ENCODE measurements around the gene IP6K3. TPM values are rescaled to one million over a fixed set of nuclear protein-coding genes. Genes with fewer than 3 reads are reported as not detected.

Gene IP6K3
- total and polyA plus RNA-seq, 2 experiments from 2014 or later: 0.14 to 0.16 TPM

- peaks cover 18% of the 10 kb centered on the region for H3F3A ChIP-seq (replicated peaks; ENCODE audit: low read depth)
- Mint-ChIP-seq H3K9me3 (no peaks in the 10 kb centered on the region), H3K4me1 (peaks cover 40% of the 10 kb centered on the region), H3K36me3 (ENCODE audit: low read depth) (peaks cover 15% of the 10 kb centered on the region), H3K27ac (no peak overlapping the region; the same call in 1 of the 2 replicates), H3K4me3 (no peak overlapping the region), H3K27me3 (ENCODE audit: insufficient read depth, low read depth, poor library complexity) (peaks cover 22% of the 10 kb centered on the region)
- ATAC-seq (no peak), DNase-seq (ENCODE audit: low spot score) (no peak)
- H3K4me2 ChIP-seq: no peak overlapping the region; the same call in 1 of the 2 replicates
- H3K4me1 ChIP-seq (ENCODE audit: insufficient read depth): peaks cover 32% of the 10 kb centered on the region
- no peaks in the 10 kb centered on the region; the same call in 1 of the 2 replicates for H3K36me3 ChIP-seq (ENCODE audit: insufficient read depth)
- H4K20me1 ChIP-seq (replicated peaks; ENCODE audit: insufficient read depth): 0 out of 2 replicates have a peak, but pooled peaks cover 3% of the 10 kb centered on the region
- H3K27ac ChIP-seq (ENCODE audit: low read depth): no peak overlapping the region
- H3K79me2 ChIP-seq (replicated peaks; ENCODE audit: insufficient read depth): no peaks in the 10 kb centered on the region
- no peak for TF ChIP-seq JUNB (IDR thresholded peaks at IDR 0.05; ENCODE audit: unreplicated experiment)
- no peak for TF ChIP-seq EZH2phosphoT487 (IDR thresholded peaks at IDR 0.05; ENCODE audit: unreplicated experiment)
- no peak for TF ChIP-seq ETS1 (IDR thresholded peaks at IDR 0.05)
- no peak for TF ChIP-seq CTCF (conservative IDR thresholded peaks at IDR 0.05; ENCODE audit: low read depth in 2 of 2)
- TF ChIP-seq REST (IDR thresholded peaks at IDR 0.05; ENCODE audit: unreplicated experiment): no peak
- no peak for TF ChIP-seq EZH2 (IDR thresholded peaks at IDR 0.05; ENCODE audit: low read depth, unreplicated experiment)
- no peak for TF ChIP-seq POLR2AphosphoS5 (IDR thresholded peaks at IDR 0.05; ENCODE audit: low read depth)
- no peak for TF ChIP-seq ZNF462 (CRISPR knock-in tag; IDR thresholded peaks at IDR 0.05)
- H3K27me3 ChIP-seq (ENCODE audit: insufficient read depth): no peaks in the 10 kb centered on the region
- H2AFZ ChIP-seq: no peak overlapping the region
- no peak overlapping the region for H3K4me3 ChIP-seq
- no peaks in the 10 kb centered on the region for H3K9me2 ChIP-seq (ENCODE audit: insufficient read depth)
Measured at GRCh38 chr6:33769248-33769821, 22.6 kb upstream of the IP6K3 start.

Data from GM23338 (cell line).